Hippocampal formation (tissue), 2 donors: ENCODE results near the gene TGM1.

Experiments
- DNase-seq, 2 donors: peaks; one replicate each; lab custom pipeline; 2025; lab: John Stamatoyannopoulos, UW

The TGM1 gene

DNA sequence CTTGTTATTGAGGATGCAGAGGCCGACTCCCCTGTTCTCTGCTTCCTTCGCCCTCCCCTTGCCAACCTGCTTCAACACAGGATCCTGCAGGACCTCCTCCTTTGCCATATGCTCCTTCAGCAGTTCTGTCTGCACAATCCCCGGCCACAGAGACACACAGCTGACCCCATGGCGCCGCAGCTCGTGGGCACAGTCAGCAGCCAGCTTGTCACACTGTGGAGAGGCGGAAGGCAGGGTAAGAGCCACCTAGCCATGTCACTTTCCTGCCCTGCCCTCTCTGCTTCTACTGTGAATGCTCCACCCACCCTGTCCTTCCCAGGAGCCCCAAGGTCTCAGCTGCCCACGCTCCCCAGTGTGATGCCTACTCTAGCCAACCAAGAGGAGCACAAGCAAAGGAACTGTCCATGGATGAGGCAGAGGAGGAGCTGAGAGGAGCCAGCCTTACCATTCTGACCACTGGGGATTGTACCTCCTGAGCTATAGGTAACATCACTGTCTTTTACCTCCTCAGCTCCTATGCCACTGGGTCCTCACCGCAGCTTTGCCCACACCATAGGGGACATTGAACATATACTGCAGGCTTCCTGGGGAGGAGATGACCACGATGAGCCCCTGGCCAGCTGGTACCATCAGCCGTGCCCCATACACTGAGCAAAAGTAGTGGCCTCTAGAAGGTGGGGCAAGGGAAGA, 29.3 kb upstream of the TGM1 start:
- DNase-seq: no peak

- DNase-seq: no peak
These were observed 28.6 kb upstream of the TGM1 start for GRCh38 chr14:24291446-24292117.

GRCh38 chr14:24290746-24291145, 27.8 kb upstream of the TGM1 start:
- no peak for DNase-seq

GRCh38 chr14:24289649-24290280, 26.8 kb upstream of the TGM1 start:
- no peak for DNase-seq

- DNase-seq: no peak
These were observed 24.0 kb upstream of the TGM1 start for GRCh38 chr14:24286996-24287395.

DNA sequence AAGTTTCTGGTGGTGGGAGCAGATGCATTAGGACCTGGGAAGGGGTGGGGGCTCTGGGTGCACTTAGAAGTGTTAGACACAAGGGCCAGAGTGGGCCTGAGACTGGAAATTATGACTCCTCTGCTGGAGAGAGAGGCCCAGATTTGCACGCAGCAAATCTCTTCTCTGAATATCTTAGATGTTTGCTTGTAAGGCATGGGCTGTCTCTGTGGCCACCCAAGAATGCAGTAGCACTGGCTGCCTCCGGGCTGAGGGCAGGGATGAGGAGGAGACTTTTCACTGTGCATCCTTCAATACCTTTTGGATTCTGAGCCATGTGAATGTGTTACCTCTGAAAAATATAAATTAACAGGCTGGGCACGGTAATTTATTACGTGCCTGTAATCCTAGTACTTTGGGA, 22.4 kb upstream of the TGM1 start:
- DNase-seq: no peak

DNA sequence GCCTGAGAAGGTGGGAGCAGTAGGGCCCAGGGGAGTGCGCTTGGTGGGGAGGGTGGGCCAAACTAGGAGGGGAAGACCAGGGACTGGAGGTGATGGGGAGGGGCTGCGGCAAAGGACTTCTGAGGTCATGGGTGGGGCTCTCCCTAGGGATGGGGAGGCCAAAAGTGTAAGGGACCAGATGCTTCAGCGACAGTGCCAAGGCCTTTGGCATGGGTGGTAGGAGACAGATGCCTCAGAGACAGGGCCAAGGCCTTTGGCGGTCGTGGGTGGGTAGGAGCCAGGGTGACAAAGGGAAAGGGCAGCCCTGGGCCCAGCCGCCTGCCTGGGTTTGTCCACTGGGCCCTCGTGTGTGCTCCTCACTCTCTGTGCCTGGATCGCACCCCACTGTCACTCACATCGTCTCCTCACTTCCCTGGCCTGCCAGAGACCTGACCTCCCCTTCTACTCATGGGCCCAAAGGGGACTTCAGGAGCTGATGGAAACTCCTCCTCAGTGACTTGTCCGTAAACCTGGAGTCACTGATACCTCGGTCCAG, 21.6 kb upstream of the TGM1 start:
- DNase-seq: no peak

- DNase-seq: no peak
These were observed 21.0 kb upstream of the TGM1 start for GRCh38 chr14:24283796-24284460.

DNA sequence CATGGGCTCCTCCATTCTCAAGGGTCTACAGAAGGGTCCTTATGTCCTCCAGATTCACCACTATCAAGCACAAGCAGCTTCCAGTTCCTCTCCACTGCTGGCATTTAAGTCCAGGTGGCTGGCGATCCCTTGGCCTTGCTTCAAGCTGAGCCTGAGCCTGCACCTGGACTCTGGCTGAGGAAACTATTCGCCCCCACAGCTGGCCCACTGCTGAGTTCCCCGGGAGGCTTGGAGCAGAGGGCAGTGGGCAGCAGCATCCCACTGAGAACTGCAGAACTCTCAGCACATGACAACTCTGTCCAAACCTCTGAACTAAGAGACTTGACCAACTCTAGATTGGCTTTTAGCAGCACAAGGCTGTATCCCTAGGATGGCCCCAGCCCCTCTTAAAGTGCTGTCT, 19.8 kb upstream of the TGM1 start:
- no peak for DNase-seq

- DNase-seq: no peak
These were observed 18.7 kb upstream of the TGM1 start for GRCh38 chr14:24281636-24282035.

DNA sequence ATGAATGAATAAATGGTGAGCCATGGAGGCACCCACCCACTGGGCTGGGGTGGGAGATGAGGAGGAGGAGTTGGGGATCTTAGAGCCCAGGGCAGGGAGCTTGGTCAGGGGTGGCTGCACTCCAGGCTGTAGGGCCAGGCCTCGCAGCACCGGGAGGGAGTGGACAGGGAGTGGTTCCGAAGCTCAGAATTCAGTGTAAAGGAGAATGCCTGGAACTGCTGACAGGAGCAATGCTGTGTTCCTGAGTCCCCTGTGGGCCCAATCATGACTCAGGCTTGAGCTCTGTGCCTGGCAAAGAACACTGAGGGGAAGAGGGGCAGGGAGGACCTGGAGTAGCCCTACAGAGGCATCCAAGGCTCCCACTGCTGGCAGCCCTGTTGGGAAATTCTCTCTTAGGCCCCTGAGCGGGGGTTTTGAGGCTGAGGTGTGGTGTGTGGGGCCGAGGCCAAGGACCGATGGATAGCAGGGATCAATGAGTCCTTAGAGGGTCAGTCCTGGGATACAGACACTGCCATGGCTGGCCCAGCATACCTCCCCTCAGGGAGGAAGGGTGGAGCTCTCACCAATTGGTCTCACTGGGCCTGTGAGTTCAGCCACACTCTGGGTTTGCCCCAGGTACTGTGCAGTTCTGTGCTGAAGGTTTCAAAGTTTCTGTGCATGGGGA, 18.0 kb upstream of the TGM1 start:
- DNase-seq: no peak

DNA sequence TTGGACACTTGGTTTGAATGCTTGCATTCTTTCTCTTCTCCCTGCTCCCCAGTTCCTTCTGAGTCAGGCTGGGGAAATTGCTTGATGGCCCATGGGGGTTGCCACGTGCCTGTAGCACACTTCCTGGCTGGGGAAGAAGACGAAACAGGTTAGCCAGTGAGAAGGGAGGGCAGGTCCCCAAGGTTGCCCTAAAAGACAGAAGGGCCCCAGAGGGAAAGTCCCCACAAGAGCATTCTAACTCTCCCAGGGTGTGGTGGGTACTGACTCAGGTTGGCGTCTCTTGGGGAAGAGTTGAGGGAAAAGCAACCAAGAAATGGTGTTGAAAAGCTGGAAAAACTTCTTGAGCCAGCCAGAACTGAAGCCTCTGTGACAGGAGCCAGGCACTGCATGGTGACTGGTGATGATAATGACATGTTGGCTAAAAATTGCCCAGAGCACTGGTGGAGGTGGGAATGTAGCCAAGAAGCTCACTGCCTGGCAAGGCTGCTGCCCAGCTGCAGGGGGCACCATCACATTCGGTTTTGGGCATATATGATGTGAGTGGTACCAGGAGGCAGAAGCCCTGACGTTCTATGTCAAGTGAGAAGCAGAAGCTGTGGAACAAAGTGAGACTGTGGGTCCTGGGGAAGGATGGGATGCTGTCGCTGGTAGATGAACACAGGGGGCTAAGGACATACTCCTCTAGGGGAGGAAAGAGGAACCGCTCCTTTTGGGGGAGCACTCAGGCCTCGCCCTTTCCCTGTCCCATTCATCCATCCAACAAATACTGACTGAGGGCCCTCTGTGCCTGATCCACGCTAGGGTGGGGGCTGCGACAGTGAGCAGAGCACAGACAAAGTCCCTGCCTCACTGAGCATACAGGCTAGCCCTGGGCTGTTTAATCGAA, 16.6 kb upstream of the TGM1 start:
- DNase-seq: peak; percentile 17 to 43

- no peak for DNase-seq
These were observed 15.4 kb upstream of the TGM1 start for GRCh38 chr14:24278424-24278823.

- no peak for DNase-seq
These were observed 14.8 kb upstream of the TGM1 start for GRCh38 chr14:24277606-24278321.

DNA sequence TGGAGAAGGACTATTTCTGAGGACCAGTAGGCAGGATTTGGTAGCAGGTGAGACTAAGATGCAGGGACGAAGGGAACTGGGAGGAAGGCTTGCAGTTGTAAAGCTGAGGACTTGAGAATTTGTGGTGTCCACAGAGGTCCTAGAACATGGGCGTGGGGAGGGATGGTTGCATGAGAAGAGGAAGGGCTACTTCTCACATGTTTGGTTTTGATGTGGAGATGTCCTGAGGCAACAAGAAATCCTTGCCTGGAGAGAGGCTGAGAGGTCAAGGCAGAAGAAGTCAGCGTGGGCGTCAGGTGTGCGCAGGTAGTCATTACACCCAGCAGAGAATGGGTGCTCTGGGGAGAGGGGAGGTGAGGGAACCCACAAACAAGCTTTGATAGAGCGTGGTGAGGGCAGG, 14.1 kb upstream of the TGM1 start:
- DNase-seq: no peak

GRCh38 chr14:24274101-24274543, 11.1 kb upstream of the TGM1 start:
- DNase-seq: no peak

- no peak for DNase-seq
These were observed 10.5 kb upstream of the TGM1 start for GRCh38 chr14:24273422-24273998.

GRCh38 chr14:24272467-24272866, 9.5 kb upstream of the TGM1 start:
- no peak for DNase-seq

- DNase-seq: no peak
These were observed 8.9 kb upstream of the TGM1 start for GRCh38 chr14:24271834-24272263.
